Peyer's patch (tissue), 4 donors: ENCODE measurements around the gene COPZ1.

ENCODE experiments used
- POLR2A ChIP-seq, 2 donors: fragments of 450-650 bp; IDR thresholded peaks; one replicate each; pipeline ENCODE4 v1.5.1; 2017; ENCODE audit warnings: antibody characterized with exemption in 2 of 2, mild to moderate bottlenecking in 2 of 2, moderate library complexity in 2 of 2
- TF ChIP-seq, protein P1 (sequence below), 6 experiments: fragments of 450-650 bp in 4 of 6; fragments of 200-600 bp in 2 of 6; sonication (generic) in 1 of 6; IDR thresholded peaks; one replicate each; pipeline ENCODE4 v1.5.1; 2017 to 2019; ENCODE audit warnings: antibody characterized with exemption in 6 of 6, mild to moderate bottlenecking in 3 of 6, moderate library complexity in 1 of 6

DNA sequence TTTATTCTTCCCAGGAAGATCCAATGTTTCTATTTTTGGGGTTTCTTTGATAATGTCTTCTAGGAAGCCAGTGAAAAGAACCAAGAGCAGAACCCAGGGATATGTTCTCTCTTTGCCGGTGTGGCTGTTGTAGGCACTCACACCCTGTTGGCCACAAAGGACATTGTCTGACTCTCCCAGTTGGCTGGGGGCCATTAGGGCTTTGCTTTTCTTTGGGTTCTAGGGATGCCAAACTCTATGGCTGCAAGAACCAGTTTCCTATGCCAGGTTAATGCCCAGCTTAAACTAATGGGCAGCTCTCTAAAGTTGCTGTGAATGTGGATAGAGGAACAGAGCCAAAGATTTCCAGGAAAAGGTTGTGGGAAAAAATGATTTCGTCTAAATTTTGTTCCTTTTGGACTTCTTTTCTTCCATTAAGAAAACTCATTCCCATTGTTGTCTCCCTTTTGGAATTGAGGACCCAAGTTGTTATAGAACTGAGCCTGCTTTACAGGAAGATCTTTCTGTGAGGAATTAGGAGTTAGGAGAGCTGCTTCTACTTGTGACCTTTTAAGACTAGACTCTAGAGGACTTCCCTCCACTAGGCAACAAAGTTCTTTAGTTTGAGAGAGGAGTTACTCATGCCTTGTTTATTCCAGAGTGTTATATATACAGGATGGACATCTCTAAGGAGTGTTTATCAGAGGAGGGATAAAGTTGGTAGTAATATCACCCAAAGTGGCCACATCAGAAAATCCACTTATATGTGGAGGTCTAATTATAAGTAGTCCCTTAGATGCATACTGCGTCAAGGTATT lies 13.1 kb downstream of the COPZ1 start:
- TF ChIP-seq, protein P1, sequence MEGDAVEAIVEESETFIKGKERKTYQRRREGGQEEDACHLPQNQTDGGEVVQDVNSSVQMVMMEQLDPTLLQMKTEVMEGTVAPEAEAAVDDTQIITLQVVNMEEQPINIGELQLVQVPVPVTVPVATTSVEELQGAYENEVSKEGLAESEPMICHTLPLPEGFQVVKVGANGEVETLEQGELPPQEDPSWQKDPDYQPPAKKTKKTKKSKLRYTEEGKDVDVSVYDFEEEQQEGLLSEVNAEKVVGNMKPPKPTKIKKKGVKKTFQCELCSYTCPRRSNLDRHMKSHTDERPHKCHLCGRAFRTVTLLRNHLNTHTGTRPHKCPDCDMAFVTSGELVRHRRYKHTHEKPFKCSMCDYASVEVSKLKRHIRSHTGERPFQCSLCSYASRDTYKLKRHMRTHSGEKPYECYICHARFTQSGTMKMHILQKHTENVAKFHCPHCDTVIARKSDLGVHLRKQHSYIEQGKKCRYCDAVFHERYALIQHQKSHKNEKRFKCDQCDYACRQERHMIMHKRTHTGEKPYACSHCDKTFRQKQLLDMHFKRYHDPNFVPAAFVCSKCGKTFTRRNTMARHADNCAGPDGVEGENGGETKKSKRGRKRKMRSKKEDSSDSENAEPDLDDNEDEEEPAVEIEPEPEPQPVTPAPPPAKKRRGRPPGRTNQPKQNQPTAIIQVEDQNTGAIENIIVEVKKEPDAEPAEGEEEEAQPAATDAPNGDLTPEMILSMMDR (IDR thresholded peaks at IDR 0.05), result no peak
- no peak for TF ChIP-seq POLR2A (IDR thresholded peaks at IDR 0.05)
